HEK293 (cell line): Measurements from ENCODE around the gene C20orf144.

ENCODE experiments used
- CTCF ChIP-seq: fragments of 450-650 bp; formaldehyde crosslinking; IDR thresholded peaks from 2 replicates; pipeline ENCODE4 v1.5.1; 2016; ENCODE audit warnings: missing biosample characterization, missing genetic modification characterization
- EGR2 ChIP-seq: fragments of 450-650 bp; formaldehyde crosslinking; IDR thresholded peaks from 2 replicates; pipeline ENCODE4 v1.5.1; 2016; ENCODE audit warnings: low read depth, missing biosample characterization, missing genetic modification characterization
- IKZF3 ChIP-seq: fragments of 450-650 bp; IDR thresholded peaks from 2 replicates; pipeline ENCODE4 v1.5.0; 2018; ENCODE audit warnings: missing biosample characterization, mild to moderate bottlenecking, missing genetic modification characterization, moderate library complexity
- PBX3 ChIP-seq: sonication (generic); formaldehyde crosslinking; IDR thresholded peaks from 2 replicates; pipeline ENCODE4 v1.8.1; 2022; ENCODE audit warnings: mild to moderate bottlenecking, moderate library complexity, missing genetic modification reagents
- SCRT1 ChIP-seq: fragments of 450-650 bp; formaldehyde crosslinking; IDR thresholded peaks from 2 replicates; pipeline ENCODE4 v1.5.1; 2016; ENCODE audit warnings: missing biosample characterization, missing genetic modification characterization, borderline replicate concordance
- ZBTB10 ChIP-seq: fragments of 450-650 bp; formaldehyde crosslinking; IDR thresholded peaks from 2 replicates; pipeline ENCODE4 v1.5.1; 2016; ENCODE audit warnings: missing biosample characterization, missing genetic modification characterization
- ZBTB6 ChIP-seq: fragments of 450-650 bp; formaldehyde crosslinking; IDR thresholded peaks from 2 replicates; pipeline ENCODE4 v1.5.1; 2017; ENCODE audit warnings: missing biosample characterization, missing genetic modification characterization
- ZNF133 ChIP-seq: fragments of 450-650 bp; formaldehyde crosslinking; IDR thresholded peaks from 2 replicates; pipeline ENCODE4 v1.5.1; 2016; ENCODE audit warnings: missing biosample characterization, missing genetic modification characterization
- ZNF175 ChIP-seq: fragments of 450-650 bp; formaldehyde crosslinking; IDR thresholded peaks from 2 replicates; pipeline ENCODE4 v1.5.1; 2016; ENCODE audit warnings: missing biosample characterization, missing genetic modification characterization
- ZNF19 ChIP-seq: fragments of 450-650 bp; formaldehyde crosslinking; IDR thresholded peaks from 2 replicates; pipeline ENCODE4; 2016; ENCODE audit warnings: missing biosample characterization, missing genetic modification characterization, low read depth
- ZNF398 ChIP-seq: fragments of 450-650 bp; formaldehyde crosslinking; IDR thresholded peaks from 2 replicates; pipeline ENCODE4 v1.5.1; 2017; ENCODE audit warnings: missing biosample characterization, missing genetic modification characterization
- ZNF423 ChIP-seq: fragments of 450-650 bp; formaldehyde crosslinking; IDR thresholded peaks from 2 replicates; pipeline ENCODE4 v1.5.1; 2016; ENCODE audit warnings: missing biosample characterization, missing genetic modification characterization
- ZNF521 ChIP-seq: fragments of 450-650 bp; formaldehyde crosslinking; IDR thresholded peaks from 2 replicates; pipeline ENCODE4 v1.5.1; 2017; ENCODE audit warnings: missing biosample characterization, mild to moderate bottlenecking, missing genetic modification characterization
- ZNF561 ChIP-seq: fragments of 450-650 bp; IDR thresholded peaks from 2 replicates; pipeline ENCODE4 v1.5.1; 2018; ENCODE audit warnings: missing biosample characterization, missing genetic modification characterization, borderline replicate concordance
- ZNF600 ChIP-seq: fragments of 450-650 bp; formaldehyde crosslinking; IDR thresholded peaks from 2 replicates; pipeline ENCODE4 v1.5.1; 2016; ENCODE audit warnings: missing biosample characterization, missing genetic modification characterization
- ZNF645 ChIP-seq: fragments of 450-650 bp; formaldehyde crosslinking; IDR thresholded peaks from 2 replicates; pipeline ENCODE4; 2016; ENCODE audit warnings: missing biosample characterization, missing genetic modification characterization
- ZNF677 ChIP-seq: fragments of 450-650 bp; IDR thresholded peaks from 2 replicates; pipeline ENCODE4 v1.5.0; 2018; ENCODE audit warnings: missing biosample characterization, mild to moderate bottlenecking, missing genetic modification characterization, moderate library complexity
- ZNF830 ChIP-seq: fragments of 450-650 bp; IDR thresholded peaks from 2 replicates; pipeline ENCODE4 v1.5.0; 2018; ENCODE audit warnings: missing biosample characterization, missing genetic modification characterization, low read depth, mild to moderate bottlenecking, moderate library complexity
- ZSCAN23 ChIP-seq: fragments of 450-650 bp; formaldehyde crosslinking; IDR thresholded peaks from 2 replicates; pipeline ENCODE4 v1.5.1; 2016; ENCODE audit warnings: missing biosample characterization, missing genetic modification characterization

Gene C20orf144

GRCh38 chr20:33686100-33686983, 24.2 kb downstream of the C20orf144 start, which contains the start of gene E2F1 (continued):
- TF ChIP-seq ZBTB10 (tag by site-specific recombination) = no peak
- TF ChIP-seq ZNF423 (tag by site-specific recombination) = no peak
- TF ChIP-seq ZNF645 (tag by site-specific recombination) = no peak
- no peak for TF ChIP-seq ZNF521
- TF ChIP-seq SCRT1 (tag by site-specific recombination) = peak; percentile 82
- peak; percentile 60 for TF ChIP-seq EGR2 (tag by site-specific recombination)
- no peak for TF ChIP-seq ZNF175 (tag by site-specific recombination)
- TF ChIP-seq ZNF133 (tag by site-specific recombination) = no peak
- peak; percentile 69; the same call in 1 of the 2 replicates for TF ChIP-seq CTCF (tag by site-specific recombination)
- no peak for TF ChIP-seq ZNF19 (tag by site-specific recombination)
- TF ChIP-seq ZNF677 (tag by site-specific recombination) = no peak
- peak; percentile 7; the same call in 1 of the 2 replicates for TF ChIP-seq ZBTB6 (tag by site-specific recombination)
- no peak for TF ChIP-seq ZNF398 (tag by site-specific recombination)
- no peak for TF ChIP-seq ZNF830 (tag by site-specific recombination)
- TF ChIP-seq ZSCAN23 (tag by site-specific recombination) = no peak
- no peak for TF ChIP-seq ZNF561 (tag by site-specific recombination)
- TF ChIP-seq IKZF3 (tag by site-specific recombination) = no peak; the same call in 1 of the 2 replicates
- TF ChIP-seq ZNF600 (tag by site-specific recombination) = peak; percentile 98
- TF ChIP-seq PBX3 (CRISPR knock-in tag) = peak; percentile 85; the same call in 1 of the 2 replicates
